LNCAP (cell line): ENCODE measurements around the gene SENP3.

Source experiments
- CTCF ChIP-seq: fragments of 450-650 bp; IDR thresholded peaks from 2 replicates; pipeline ENCODE4 v1.5.1; 2017; ENCODE audit warnings: mild to moderate bottlenecking

The SENP3 gene

GRCh38 chr17:7549401-7550055, 12.2 kb upstream of the SENP3 start:
- TF ChIP-seq CTCF = no peak

GRCh38 chr17:7550344-7550743, 11.4 kb upstream of the SENP3 start:
- TF ChIP-seq CTCF = no peak

GRCh38 chr17:7551396-7551795, 10.3 kb upstream of the SENP3 start:
- no peak for TF ChIP-seq CTCF

- TF ChIP-seq CTCF = no peak
Observed at GRCh38 chr17:7552621-7553051, 9.1 kb upstream of the SENP3 start.

GRCh38 chr17:7553356-7553755, 8.4 kb upstream of the SENP3 start:
- no peak for TF ChIP-seq CTCF

- TF ChIP-seq CTCF = no peak
Observed at GRCh38 chr17:7555320-7555948, 6.3 kb upstream of the SENP3 start.

GRCh38 chr17:7556627-7557026, 5.1 kb upstream of the SENP3 start:
- TF ChIP-seq CTCF = no peak
